ENCODE results near the gene DSCAML1. TPM values are rescaled to one million over a fixed set of nuclear protein-coding genes. Genes with fewer than 3 reads are reported as not detected.

Gene DSCAML1
- total RNA-seq, 1 experiment from 2014 or later, result 0.90 TPM

DNA sequence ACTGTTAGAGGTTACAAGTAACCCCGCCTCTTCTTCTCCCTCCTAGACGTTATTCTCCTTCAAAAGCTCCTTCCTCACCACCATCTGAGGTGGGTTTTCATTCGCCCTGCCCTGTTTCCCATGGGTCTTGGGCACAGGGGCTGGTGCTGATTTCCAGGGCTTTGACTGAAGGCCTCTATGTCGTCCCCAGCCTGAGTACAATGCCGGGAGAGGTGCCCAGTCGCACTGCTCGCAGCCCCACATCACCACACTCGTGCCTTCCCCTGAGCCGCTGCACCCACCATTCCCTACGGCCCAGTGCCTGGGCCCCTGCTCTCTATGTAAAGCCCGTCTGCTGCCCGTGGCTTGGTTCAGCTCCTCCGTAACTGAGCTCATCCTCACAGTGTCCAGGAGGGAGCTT lies 169.8 kb downstream of the DSCAML1 start:
- Mint-ChIP-seq H3K27me3 (ENCODE audit: low read depth) (no peaks in the 10 kb centered on the region; the same call in none of the 2 replicates), H3K4me1 (no peaks in the 10 kb centered on the region), H3K36me3 (no peaks in the 10 kb centered on the region), H3K4me3 (no peak overlapping the region), H3K27ac (no peak overlapping the region), H3K9me3 (no peaks in the 10 kb centered on the region)
- ATAC-seq (no peak), DNase-seq (ENCODE audit: low spot score) (no peak)
- POLR2A ChIA-PET, result no interaction called here
- TF ChIP-seq GABPB1 (CRISPR knock-in tag; IDR thresholded peaks at IDR 0.05) (no peak), ZMAT4 (CRISPR knock-in tag; IDR thresholded peaks at IDR 0.05) (no peak), IRF2 (CRISPR knock-in tag; IDR thresholded peaks at IDR 0.05; ENCODE audit: borderline replicate concordance, low read depth) (no peak), CDX4 (CRISPR knock-in tag; IDR thresholded peaks at IDR 0.05; ENCODE audit: borderline replicate concordance) (no peak)
- TF ChIP-seq, protein P1, sequence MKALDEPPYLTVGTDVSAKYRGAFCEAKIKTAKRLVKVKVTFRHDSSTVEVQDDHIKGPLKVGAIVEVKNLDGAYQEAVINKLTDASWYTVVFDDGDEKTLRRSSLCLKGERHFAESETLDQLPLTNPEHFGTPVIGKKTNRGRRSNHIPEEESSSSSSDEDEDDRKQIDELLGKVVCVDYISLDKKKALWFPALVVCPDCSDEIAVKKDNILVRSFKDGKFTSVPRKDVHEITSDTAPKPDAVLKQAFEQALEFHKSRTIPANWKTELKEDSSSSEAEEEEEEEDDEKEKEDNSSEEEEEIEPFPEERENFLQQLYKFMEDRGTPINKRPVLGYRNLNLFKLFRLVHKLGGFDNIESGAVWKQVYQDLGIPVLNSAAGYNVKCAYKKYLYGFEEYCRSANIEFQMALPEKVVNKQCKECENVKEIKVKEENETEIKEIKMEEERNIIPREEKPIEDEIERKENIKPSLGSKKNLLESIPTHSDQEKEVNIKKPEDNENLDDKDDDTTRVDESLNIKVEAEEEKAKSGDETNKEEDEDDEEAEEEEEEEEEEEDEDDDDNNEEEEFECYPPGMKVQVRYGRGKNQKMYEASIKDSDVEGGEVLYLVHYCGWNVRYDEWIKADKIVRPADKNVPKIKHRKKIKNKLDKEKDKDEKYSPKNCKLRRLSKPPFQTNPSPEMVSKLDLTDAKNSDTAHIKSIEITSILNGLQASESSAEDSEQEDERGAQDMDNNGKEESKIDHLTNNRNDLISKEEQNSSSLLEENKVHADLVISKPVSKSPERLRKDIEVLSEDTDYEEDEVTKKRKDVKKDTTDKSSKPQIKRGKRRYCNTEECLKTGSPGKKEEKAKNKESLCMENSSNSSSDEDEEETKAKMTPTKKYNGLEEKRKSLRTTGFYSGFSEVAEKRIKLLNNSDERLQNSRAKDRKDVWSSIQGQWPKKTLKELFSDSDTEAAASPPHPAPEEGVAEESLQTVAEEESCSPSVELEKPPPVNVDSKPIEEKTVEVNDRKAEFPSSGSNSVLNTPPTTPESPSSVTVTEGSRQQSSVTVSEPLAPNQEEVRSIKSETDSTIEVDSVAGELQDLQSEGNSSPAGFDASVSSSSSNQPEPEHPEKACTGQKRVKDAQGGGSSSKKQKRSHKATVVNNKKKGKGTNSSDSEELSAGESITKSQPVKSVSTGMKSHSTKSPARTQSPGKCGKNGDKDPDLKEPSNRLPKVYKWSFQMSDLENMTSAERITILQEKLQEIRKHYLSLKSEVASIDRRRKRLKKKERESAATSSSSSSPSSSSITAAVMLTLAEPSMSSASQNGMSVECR (CRISPR knock-in tag; IDR thresholded peaks at IDR 0.05; ENCODE audit: borderline replicate concordance), result no peak
- CTCF ChIA-PET, result interaction anchor here (1.0 to 1.6 kb wide), 2 partner anchors 112 to 201 kb away, joined by 3 to 5 read pairs; no protein-coding TSS in a partner anchor

- H3K27ac Mint-ChIP-seq, result no peak overlapping the region
These were observed 170.4 kb downstream of the DSCAML1 start for GRCh38 chr11:117626576-117626975.

More at GRCh38 chr11:117626576-117626975, 170.4 kb downstream of the DSCAML1 start:
- no peak overlapping the region for H3K4me3 Mint-ChIP-seq
- H3K27me3 Mint-ChIP-seq (ENCODE audit: low read depth), result no peaks in the 10 kb centered on the region; the same call in none of the 2 replicates
- TF ChIP-seq CREB1 (CRISPR knock-in tag; IDR thresholded peaks at IDR 0.05) (no peak), ERG (CRISPR knock-in tag; IDR thresholded peaks at IDR 0.05) (no peak), OVOL2 (CRISPR knock-in tag; IDR thresholded peaks at IDR 0.05; ENCODE audit: borderline replicate concordance) (no peak), IRF1 (CRISPR knock-in tag; IDR thresholded peaks at IDR 0.05) (no peak), JUN (CRISPR knock-in tag; IDR thresholded peaks at IDR 0.05) (no peak), PRRX2 (CRISPR knock-in tag; IDR thresholded peaks at IDR 0.05) (no peak), ZNF317 (CRISPR knock-in tag; IDR thresholded peaks at IDR 0.05; ENCODE audit: borderline replicate concordance, low read depth) (no peak), MYBL2 (CRISPR knock-in tag; IDR thresholded peaks at IDR 0.05) (no peak), ZNF121 (CRISPR knock-in tag; IDR thresholded peaks at IDR 0.05) (no peak), NFYB (CRISPR knock-in tag; conservative IDR thresholded peaks at IDR 0.05; ENCODE audit: low read depth) (no peak), GRHL2 (CRISPR knock-in tag; IDR thresholded peaks at IDR 0.05; ENCODE audit: insufficient replicate concordance, severe bottlenecking) (no peak), TEAD1 (CRISPR knock-in tag; IDR thresholded peaks at IDR 0.05) (no peak), ESRRA (CRISPR knock-in tag; IDR thresholded peaks at IDR 0.05; ENCODE audit: borderline replicate concordance) (no peak), HMGA2 (CRISPR knock-in tag; IDR thresholded peaks at IDR 0.05) (no peak), TCF7 (CRISPR knock-in tag; IDR thresholded peaks at IDR 0.05; ENCODE audit: low read depth) (no peak), EMX1 (CRISPR knock-in tag; IDR thresholded peaks at IDR 0.05) (no peak), ZBTB21 (CRISPR knock-in tag; IDR thresholded peaks at IDR 0.05; ENCODE audit: borderline replicate concordance) (no peak)
- TF ChIP-seq, protein P2, sequence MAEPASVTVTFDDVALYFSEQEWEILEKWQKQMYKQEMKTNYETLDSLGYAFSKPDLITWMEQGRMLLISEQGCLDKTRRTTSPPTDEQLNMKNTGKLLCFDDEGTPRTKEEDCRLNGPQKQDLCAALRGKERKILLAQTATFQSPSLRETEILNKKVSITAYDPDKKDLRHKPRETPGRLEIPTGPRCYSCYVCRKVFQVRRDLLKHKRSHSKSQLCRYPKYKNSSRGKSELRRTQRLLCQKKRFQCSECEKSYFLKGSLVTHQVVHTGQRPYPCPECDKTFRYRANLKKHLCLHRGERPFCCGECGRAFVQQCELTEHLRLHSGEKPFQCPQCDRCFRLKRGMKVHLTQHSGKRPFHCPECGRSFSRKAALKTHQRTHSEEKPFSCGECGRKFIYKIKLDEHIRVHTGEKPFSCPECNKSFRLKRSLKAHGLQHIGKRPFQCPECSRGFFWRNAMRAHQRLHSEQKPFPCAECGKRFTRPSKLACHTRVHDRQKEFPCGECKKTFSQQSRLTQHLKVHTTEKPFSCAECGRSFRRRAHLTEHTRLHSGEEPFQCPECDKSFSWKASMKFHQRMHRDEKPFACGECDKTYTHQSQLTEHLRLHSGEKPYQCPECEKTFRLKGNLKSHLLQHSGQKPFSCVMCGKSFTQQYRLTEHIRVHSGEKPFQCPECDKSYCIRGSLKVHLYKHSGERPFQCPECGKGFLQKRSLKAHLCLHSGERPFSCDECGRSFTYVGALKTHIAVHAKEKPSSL (CRISPR knock-in tag; conservative IDR thresholded peaks at IDR 0.05), result no peak
- TF ChIP-seq, protein P3, sequence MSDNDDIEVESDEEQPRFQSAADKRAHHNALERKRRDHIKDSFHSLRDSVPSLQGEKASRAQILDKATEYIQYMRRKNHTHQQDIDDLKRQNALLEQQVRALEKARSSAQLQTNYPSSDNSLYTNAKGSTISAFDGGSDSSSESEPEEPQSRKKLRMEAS (CRISPR knock-in tag; IDR thresholded peaks at IDR 0.05), result no peak
- H3K4me1 Mint-ChIP-seq, result no peaks in the 10 kb centered on the region
- DNase-seq (ENCODE audit: low spot score) (no peak), ATAC-seq (no peak)
- H3K36me3 Mint-ChIP-seq, result no peaks in the 10 kb centered on the region
- ChIA-PET POLR2A (no interaction called here), CTCF (interaction anchor here (1.0 to 1.6 kb wide), 2 partner anchors 111 to 200 kb away, joined by 3 to 5 read pairs; no protein-coding TSS in a partner anchor)
- peaks cover 2% of the 10 kb centered on the region for H3K9me3 Mint-ChIP-seq
